Ishikawa (cell line): ENCODE results near the gene RARB.

Experiments used
- CEBPB ChIP-seq: IDR thresholded peaks from 2 replicates; pipeline ENCODE4 v1.6.1; 2012
- CREB1 ChIP-seq: IDR thresholded peaks from 2 replicates; pipeline ENCODE4 v1.6.1; 2012; ENCODE audit warnings: low read depth
- EGR1 ChIP-seq: IDR thresholded peaks from 2 replicates; pipeline ENCODE4 v1.6.1; 2012
- EP300 ChIP-seq: IDR thresholded peaks from 2 replicates; pipeline ENCODE4 v1.6.1; 2012; ENCODE audit warnings: borderline replicate concordance
- FOXM1 ChIP-seq: IDR thresholded peaks from 2 replicates; pipeline ENCODE4 v1.6.1; 2012; ENCODE audit warnings: low read depth, borderline replicate concordance
- MAX ChIP-seq: IDR thresholded peaks from 2 replicates; pipeline ENCODE4 v1.6.1; 2012
- NFIC ChIP-seq: IDR thresholded peaks from 2 replicates; pipeline ENCODE4 v1.6.1; 2012
- RAD21 ChIP-seq: IDR thresholded peaks from 2 replicates; pipeline ENCODE4 v1.6.1; 2012; ENCODE audit warnings: low read depth
- TCF12 ChIP-seq: IDR thresholded peaks from 2 replicates; pipeline ENCODE4 v1.6.1; 2012; ENCODE audit warnings: low read depth
- TEAD4 ChIP-seq: IDR thresholded peaks from 2 replicates; pipeline ENCODE4 v1.6.1; 2012
- YY1 ChIP-seq: IDR thresholded peaks from 2 replicates; pipeline ENCODE4 v1.6.1; 2012; ENCODE audit warnings: low read depth
- ZBTB7A ChIP-seq: IDR thresholded peaks from 2 replicates; pipeline ENCODE4 v1.6.1; 2012; ENCODE audit warnings: low read depth
- TF ChIP-seq, protein P1 (sequence below): IDR thresholded peaks from 2 replicates; pipeline ENCODE4 v1.6.1; 2012; ENCODE audit warnings: low read depth, mild to moderate bottlenecking

RARB gene

DNA sequence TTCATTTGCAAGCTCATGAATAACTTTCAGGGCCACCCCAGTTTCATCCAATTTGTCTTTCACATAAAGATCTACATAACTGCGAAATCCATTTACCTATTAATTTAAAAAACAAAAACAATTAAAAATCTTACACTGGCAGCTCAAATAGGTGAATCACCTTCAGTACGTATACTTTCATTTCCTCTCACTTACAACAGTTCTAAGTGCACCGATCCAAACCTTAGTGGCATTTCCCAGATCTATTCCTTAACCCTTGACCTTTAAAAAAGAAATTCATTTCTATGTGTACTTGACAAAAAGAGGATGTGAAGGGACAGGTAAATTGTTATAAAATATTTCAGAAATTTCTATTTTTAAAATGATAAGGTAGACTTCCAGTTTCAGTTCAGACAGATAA is 205.9 kb downstream of the RARB start:
- no peak for TF ChIP-seq RAD21
- TF ChIP-seq EP300, result no peak
- no peak for TF ChIP-seq CREB1
- TF ChIP-seq TEAD4, result no peak
- no peak for TF ChIP-seq CEBPB
- TF ChIP-seq YY1, result no peak
- TF ChIP-seq MAX, result no peak
- no peak for TF ChIP-seq FOXM1
- TF ChIP-seq TCF12, result no peak
- TF ChIP-seq ZBTB7A, result no peak
- TF ChIP-seq, protein P1, sequence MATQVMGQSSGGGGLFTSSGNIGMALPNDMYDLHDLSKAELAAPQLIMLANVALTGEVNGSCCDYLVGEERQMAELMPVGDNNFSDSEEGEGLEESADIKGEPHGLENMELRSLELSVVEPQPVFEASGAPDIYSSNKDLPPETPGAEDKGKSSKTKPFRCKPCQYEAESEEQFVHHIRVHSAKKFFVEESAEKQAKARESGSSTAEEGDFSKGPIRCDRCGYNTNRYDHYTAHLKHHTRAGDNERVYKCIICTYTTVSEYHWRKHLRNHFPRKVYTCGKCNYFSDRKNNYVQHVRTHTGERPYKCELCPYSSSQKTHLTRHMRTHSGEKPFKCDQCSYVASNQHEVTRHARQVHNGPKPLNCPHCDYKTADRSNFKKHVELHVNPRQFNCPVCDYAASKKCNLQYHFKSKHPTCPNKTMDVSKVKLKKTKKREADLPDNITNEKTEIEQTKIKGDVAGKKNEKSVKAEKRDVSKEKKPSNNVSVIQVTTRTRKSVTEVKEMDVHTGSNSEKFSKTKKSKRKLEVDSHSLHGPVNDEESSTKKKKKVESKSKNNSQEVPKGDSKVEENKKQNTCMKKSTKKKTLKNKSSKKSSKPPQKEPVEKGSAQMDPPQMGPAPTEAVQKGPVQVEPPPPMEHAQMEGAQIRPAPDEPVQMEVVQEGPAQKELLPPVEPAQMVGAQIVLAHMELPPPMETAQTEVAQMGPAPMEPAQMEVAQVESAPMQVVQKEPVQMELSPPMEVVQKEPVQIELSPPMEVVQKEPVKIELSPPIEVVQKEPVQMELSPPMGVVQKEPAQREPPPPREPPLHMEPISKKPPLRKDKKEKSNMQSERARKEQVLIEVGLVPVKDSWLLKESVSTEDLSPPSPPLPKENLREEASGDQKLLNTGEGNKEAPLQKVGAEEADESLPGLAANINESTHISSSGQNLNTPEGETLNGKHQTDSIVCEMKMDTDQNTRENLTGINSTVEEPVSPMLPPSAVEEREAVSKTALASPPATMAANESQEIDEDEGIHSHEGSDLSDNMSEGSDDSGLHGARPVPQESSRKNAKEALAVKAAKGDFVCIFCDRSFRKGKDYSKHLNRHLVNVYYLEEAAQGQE, result no peak
- TF ChIP-seq NFIC, result no peak

GRCh38 chr3:25635038-25635437 is 207.0 kb downstream of the RARB start:
- no peak for TF ChIP-seq EGR1
- no peak for TF ChIP-seq NFIC
- TF ChIP-seq MAX, result no peak
- no peak for TF ChIP-seq CEBPB
- TF ChIP-seq CREB1, result no peak
- TF ChIP-seq EP300, result no peak
- no peak for TF ChIP-seq YY1
- no peak for TF ChIP-seq TCF12
- TF ChIP-seq FOXM1, result no peak
